ENCODE measurements around the gene VIP. TPM values are rescaled to one million over a fixed set of nuclear protein-coding genes. Genes with fewer than 3 reads are reported as not detected.

Gene VIP
- total RNA-seq, 1 donor from 2014 or later, result not detected

Other genes with a start within 250 kb of the VIP start
- gene SYNE1, start 113.4 kb upstream of the VIP start, total RNA-seq, result 14.5 and 16.0 TPM in 2 replicates
- gene MYCT1, start 52.9 kb upstream of the VIP start, total RNA-seq, result not detected in 2 replicates
- 29.4 and 33.2 TPM in 2 replicates for gene FBXO5, start 232.2 kb downstream of the VIP start, total RNA-seq

Measured in activated T-helper 1 cell treated with anti-CD3 and anti-CD28 coated beads, Interleukin-12 subunit alpha, Interleukin-12 subunit beta, Interleukin-2, Interleukin-4 antibody, amounts not matched to agents 30 ng/mL and 10 ng/mL and 1 ng/mL, durations not matched to agents 14 hours and 24 hours and 36 hours (primary cell).